Measurements from ENCODE around the gene CD59.

DNA sequence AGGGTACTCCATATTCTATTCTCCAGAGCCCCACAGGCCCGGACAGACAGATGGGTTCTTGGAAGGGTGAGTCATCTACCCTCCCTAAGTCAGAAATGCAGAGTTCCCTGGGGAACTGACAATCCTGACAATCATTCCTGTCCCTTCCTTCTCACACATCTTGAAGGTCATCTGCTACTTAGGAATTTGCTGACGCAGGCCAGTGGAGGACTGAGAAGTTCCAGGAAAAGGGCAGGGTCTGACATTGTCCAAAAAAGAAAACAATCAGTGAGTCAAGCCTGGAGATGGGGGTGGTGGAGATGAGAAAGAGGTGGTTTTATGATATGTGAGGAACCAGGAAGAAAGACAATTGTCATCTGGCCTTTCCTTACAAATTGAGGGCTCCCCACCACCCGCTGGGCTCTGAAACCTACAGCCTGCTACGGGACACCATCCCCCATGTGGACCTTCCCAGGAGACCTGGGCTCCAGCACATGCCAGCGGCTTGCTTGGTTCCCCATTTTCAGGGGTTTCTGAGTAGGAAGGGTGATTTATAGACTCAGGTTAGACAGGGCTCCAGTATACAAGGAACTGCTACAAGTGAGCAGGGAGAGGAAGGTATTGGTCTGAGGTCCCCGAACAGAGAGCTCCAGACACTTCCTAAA, 12.9 kb downstream of the CD59 start:
- TF ChIP-seq, protein P1, sequence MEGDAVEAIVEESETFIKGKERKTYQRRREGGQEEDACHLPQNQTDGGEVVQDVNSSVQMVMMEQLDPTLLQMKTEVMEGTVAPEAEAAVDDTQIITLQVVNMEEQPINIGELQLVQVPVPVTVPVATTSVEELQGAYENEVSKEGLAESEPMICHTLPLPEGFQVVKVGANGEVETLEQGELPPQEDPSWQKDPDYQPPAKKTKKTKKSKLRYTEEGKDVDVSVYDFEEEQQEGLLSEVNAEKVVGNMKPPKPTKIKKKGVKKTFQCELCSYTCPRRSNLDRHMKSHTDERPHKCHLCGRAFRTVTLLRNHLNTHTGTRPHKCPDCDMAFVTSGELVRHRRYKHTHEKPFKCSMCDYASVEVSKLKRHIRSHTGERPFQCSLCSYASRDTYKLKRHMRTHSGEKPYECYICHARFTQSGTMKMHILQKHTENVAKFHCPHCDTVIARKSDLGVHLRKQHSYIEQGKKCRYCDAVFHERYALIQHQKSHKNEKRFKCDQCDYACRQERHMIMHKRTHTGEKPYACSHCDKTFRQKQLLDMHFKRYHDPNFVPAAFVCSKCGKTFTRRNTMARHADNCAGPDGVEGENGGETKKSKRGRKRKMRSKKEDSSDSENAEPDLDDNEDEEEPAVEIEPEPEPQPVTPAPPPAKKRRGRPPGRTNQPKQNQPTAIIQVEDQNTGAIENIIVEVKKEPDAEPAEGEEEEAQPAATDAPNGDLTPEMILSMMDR (IDR thresholded peaks at IDR 0.05; ENCODE audit: insufficient read depth, low read length, poor library complexity, severe bottlenecking) = no peak
- TF ChIP-seq EZH2phosphoT487 (conservative IDR thresholded peaks at IDR 0.05; ENCODE audit: low read length) = no peak
